HG02763 (cell line): ENCODE measurements around the gene VAV2.
"Not testable (repeated sequence)": the region's sequence is repeated elsewhere in the genome, so short reads cannot be mapped to it uniquely, and the experiment has no call there.

Source experiments
- ATAC-seq: cut with Tn5 transposase; IDR thresholded peaks from one replicate; pipeline ENCODE4 v1.9.1; 2021; ENCODE audit warnings: mild to moderate bottlenecking, moderate library complexity; ENCODE audit not compliant: unreplicated experiment

VAV2 gene

DNA sequence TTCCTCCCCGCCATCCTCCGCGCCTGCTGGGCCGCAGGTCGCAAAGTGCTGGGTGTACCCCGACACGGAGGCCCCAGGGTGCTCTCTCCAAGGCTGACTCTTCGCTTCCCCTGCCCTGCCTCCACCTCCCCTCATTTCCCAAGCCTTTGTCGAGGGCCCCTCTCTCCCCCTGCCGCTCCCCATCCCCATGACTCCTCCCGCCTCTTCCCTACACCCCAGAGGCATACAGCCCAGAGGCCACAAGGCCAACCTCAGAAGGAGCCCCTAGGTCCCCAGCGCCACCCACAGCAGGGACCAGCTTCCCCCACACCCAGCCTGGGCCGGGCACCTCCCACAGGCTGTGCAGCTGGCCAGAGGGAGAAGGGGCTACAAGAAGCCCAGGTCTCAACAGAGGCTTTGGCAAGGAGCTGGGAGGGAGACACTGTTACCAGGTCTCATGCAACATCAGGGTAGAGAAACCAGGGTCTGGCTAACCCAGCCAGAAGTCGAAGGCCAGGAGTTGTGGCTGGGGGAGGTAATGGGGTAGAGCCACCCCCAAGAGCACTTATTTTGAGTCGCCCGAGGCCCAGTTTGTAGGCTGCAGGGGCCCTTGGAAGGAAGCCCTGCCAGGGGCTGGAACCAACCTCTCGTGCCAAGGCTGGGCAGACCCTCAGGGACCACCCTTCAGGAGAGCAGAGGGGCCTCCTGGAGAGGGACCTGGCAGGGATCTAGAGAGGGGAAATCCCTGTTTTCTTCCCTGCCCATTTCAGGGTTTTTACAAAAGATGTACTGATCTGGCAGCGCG lies 229.4 kb downstream of the VAV2 start:
- no peak for ATAC-seq

GRCh38 chr9:133761641-133762248 lies 230.4 kb downstream of the VAV2 start:
- ATAC-seq, result no peak

- ATAC-seq, result no peak
These were observed 231.3 kb downstream of the VAV2 start for GRCh38 chr9:133760713-133761290.

GRCh38 chr9:133759946-133760345 lies 232.2 kb downstream of the VAV2 start:
- ATAC-seq, result no peak

DNA sequence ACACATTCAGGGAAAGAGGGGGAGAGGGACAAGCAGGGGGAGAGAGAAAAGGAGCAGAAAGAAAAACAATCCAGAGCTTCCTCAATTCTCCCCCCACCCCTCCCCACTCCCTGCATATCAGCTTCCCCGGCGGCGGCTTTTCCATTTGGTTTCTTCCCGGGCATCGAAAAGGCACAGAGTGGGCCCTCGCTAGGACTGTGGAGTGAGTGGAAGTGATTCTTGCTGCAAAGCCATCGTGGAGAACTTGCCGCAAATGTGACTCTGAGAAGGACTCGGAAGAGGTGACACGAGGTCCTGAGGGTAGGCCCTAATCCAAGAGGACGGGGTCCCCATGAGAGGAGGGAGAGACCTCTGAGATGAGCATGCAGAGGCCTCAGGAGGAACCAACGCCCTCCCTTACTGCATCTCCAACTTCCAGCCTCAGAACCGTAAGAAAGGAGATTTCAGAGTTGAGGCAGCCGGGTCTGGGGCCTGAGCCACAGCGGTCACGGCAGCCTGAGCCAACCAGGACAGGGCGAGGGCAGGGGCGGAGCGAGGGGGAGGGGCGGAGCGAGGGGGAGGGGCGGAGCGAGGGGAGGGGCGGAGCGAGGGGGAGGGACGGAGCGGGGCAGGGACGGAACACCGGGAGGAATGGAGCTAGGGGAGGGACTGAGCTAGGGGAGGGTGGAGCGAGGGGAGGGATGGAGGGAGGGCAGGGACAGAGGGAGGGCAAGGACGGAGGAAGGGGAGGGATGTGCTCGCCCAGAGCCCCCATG lies 232.8 kb downstream of the VAV2 start:
- no peak for ATAC-seq

DNA sequence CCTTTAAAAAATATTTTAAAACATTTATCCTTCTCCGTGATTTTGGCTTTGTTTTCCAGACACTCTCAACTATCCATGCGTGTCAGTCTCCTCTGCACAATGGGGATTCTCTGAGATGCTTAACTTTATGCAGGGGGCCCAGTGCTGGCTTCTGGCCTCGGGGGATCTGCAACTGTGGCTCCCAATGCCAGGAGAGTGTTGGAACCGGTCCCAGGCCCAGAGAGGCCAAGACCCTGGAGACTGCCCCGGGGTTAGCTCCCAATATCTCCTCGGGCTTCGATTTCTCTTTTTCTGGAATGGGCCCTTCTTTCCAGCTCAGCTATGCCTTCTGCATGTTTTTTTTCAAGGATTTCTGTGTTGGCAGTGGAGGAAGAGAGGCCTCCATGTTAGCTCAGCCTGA lies 233.9 kb downstream of the VAV2 start:
- no peak for ATAC-seq

GRCh38 chr9:133754688-133755227 lies 237.4 kb downstream of the VAV2 start:
- ATAC-seq, result no peak

GRCh38 chr9:133754187-133754586 lies 237.9 kb downstream of the VAV2 start:
- no peak for ATAC-seq

DNA sequence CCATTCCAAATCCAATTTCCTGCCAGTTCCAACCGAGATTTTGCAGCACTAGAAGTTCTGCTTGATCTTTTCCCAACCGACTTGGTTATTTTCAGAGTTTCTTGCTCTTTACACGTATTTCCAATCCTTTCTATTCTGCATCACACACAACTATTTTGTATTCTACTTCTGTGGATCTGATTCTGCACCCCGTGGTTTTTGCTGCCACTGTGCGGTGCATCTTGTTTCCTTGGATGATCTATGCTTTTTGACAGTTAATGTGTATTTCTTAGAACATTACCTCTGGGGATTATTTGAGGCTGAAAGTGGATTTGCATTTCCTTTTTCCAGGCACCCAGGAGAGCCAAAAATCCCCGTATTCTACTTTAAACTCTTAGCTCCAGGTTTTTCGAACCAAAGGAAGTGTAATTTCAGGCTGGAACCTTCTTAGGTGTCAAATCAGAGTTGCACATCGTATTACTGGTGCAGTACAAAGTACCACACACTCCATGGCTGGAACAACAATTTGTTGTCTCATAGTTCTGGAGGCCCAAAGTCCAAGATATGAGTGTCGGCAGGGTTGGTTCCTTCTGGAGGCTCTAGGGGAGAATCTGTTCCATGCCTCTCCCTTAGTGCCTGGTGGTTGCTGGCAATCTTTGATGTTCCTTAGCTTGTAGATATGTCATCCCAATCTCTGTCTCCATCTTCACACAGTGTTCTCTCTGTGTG lies 239.2 kb downstream of the VAV2 start:
- no peak for ATAC-seq

DNA sequence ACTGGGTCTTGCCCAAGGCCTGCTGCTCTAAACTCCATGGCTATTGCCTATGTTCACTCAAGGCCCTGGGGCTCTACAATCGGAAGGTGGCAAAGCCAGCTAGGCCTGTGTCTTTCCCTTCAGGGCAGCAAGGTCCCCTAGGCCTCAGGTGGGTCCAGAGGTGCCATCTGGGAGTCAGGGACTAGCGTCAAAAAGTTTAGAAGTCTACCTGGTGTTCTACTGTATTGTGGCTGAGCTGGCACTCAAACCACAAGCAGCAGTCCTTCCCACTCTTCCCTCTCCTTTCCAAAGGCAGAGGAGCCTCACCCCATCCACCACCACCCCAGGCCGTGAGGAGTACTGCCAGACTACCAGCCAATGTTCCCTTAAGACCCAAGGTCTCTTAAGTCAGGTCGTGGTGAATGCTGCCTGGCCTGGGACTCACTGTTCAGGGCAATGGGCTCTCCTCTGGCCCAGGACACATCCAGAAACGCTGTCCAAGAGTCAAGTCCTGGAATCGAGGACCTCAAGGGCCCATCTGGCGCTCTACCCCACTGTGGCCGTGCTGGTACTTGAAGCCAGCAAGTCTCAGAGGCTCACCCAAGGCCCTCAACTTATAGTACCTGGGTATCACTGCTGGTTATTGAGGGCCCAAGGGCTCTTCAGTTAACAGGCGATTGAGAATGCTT lies 241.0 kb downstream of the VAV2 start:
- no peak for ATAC-seq

DNA sequence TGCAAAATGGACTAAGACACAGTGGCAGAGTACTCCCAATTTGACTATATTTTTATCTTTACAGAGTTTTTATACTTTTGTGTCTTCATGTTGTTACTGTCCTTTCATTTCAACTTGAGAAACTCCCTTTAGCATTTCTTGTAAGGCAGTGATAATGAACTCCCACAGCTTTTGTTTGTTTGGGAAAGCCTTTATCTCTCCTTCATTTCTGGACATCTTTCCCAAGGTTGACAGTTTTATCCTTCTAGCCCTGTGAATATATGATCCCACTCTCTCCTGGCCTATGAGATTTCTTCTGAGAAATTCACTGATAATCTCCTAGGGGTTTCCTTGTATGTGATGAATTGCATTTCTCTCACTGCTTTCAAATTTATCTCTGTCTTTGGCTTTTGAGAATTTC lies 244.8 kb downstream of the VAV2 start:
- no peak for ATAC-seq

DNA sequence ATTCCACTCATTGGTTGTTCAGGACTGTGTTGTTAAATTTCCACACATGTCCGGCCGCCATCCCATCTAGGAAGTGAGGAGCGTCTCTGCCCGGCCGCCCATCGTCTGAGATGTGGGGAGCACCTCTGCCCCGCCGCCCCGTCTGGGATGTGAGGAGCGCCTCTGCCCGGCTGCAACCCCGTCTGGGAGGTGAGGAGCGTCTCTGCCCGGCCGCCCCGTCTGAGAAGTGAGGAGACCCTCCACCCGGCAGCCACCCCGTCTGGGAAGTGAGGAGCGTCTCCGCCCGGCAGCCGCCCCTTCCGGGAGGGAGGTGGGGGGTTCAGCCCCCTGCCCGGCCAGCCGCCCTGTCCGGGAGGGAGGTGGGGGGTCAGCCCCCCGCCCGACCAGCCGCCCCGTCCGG lies 247.6 kb downstream of the VAV2 start:
- ATAC-seq, result not testable (repeated sequence)

DNA sequence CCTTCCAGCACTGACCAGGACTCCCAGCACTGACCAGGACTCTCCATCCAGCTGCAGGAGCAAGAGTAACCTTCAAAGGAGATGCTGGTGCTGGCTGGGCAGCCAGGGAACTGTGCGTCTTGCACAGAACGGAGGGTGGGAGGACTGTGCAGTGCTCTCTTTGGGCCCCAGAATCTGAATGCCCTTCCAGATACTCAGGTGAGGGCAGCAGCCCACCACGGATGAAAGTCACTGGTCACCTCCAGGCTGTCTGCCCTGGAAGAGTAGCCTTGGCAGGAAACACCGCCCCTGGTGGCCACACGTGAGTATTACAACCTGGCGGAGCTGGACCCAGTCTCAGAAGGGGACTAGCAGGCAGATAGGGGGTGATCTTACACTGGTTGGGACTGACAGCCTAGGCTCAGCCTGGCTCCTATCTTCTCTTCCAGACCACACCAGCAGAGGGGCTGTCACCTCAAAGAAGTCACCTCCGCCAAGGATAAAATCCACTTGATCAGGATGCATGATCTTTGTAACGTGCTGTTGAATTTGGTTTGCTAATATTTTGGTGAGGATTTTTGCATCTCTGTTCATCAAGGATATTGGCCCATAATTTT lies 249.2 kb downstream of the VAV2 start:
- ATAC-seq, result no peak

DNA sequence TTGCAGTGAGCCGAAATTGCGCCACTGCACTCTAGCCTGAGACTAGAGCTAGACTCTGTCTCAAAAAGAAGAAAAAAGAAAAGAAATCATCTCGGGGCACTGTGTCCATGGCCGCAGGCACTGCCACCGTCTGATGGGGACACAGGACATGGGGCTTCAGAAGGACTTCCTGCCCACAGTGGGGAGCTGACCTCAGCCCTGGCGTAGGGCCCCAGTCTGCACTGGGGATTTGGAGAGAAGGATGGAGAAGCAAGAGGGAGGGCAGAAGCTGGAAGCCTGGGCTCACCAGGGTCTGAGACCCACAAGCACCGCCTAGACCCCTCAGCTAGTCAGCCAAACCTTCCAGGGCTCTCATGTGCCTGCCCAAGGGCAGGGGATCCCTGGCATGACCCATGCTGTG lies 249.9 kb downstream of the VAV2 start:
- no peak for ATAC-seq

DNA sequence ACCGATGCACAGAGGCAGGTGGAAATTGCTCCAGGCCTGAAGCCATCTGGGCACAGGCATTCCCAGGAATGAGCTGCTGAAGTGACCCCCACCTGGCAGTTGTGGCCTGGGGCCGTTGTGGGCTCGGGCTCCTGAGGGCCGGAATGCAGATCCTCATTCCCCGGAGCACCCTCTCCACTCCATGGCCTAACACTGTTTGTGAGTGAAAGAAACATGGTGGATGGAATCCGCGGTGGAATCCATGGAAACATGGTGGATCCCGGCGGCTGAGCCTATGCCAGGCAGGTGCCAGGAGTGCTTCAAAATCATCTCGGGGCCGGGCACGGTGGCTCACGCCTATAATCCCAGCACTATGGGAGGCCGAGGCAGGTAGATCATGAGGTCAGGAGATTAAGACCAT lies 250.4 kb downstream of the VAV2 start:
- no peak for ATAC-seq

- no peak for ATAC-seq
These were observed 251.2 kb downstream of the VAV2 start for GRCh38 chr9:133740911-133741310.

DNA sequence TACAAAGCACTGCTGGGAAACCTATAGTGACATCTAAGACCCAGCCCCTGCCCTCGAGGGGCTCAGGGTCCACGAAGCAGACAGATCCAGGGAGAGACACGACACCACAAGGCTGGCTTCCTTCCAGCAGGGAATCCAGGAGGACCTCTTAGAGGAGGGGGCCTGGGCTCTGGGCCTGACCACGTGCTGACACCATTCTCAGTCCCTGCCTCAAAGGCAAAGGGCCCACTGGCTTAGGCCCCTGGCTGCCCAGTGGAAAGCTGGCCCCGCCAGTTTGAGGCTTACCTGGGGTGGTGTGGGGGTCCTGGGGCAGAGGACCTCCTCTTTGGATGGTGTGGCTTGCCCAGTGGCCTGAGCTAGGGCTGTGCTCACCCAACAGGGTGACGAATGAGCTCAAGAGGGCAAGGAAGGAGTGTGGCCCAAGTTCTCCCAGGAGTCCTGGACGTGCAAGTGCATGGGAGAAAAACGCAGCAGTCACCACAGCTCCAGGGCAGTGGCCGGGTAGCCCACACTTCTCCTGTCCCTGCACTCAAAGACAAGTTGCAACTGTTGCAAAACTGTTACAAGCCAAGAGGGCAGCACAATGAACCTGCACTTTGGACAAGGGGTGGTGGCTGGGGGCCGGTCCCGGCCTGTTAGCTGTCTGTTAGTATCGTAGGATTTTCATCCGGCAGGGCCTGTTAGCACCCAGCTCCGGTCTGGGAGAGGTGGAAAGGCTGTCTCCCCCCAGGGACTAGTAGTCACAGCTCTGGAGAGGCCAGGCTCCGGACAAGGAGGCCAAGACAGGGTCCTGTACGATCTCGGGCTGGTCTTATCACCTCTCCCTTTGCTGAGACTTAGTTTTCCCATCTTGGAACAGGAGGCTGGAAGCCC lies 252.5 kb downstream of the VAV2 start:
- no peak for ATAC-seq

DNA sequence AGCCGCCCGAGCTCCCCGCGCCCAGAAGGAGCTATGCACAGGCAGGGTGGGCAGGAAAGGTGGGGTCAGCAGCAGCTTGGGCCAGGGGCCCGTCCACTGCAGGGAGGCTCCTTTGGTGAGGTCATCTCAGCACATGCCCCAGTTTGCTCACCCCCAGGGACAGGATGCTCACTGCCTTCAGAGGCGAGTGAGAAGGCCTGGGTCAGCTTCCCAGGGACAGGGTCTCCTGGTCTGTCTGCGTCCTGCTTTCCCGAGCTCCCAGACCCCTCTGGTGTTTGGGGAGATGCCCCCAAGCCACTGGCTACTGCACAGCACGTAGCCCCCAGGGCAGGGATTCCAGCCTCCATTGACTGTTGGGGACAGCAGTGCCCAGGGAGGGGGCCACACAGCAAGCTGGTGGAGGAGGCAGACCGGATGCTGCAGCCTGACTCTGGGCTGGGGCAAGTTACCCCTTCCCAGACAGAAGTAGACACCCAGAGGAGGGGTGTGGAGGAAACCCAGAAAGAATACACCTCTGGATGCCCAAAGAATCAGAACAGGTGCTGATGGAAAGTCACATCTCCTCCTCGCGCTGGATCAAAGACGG lies 253.4 kb downstream of the VAV2 start:
- ATAC-seq, result no peak
